NCI-H510A treated with DMSO at 0.1 percent for 48 hours (cell line): ENCODE data around the gene CLDN2.
A peak's percentile ranks its signal among the peaks of the same experiment; 100 is the strongest.
"Not testable (repeated sequence)": the region's sequence is repeated elsewhere in the genome, so short reads cannot be mapped to it uniquely, and the experiment has no call there.

ENCODE experiments used
- DNase-seq: peaks from one replicate; lab custom pipeline; 2025; lab: John Stamatoyannopoulos, UW

Gene CLDN2

GRCh38 chrX:106919932-106920452, at the start of gene CLDN2:
Gene CLDN2, plus strand, starts transcription at chrX:106920402. Its CDS starts 7,827 bp downstream, at chrX:106928229.
- DNase-seq: no peak

- not testable (repeated sequence) for DNase-seq
Measured at GRCh38 chrX:106872796-106873195, 47.4 kb upstream of the CLDN2 start.

GRCh38 chrX:106874075-106874474, 46.1 kb upstream of the CLDN2 start:
- DNase-seq: peak; percentile 19

GRCh38 chrX:106875151-106875550, 45.1 kb upstream of the CLDN2 start:
- no peak for DNase-seq

- no peak for DNase-seq
Measured at GRCh38 chrX:106889468-106889867, 30.7 kb upstream of the CLDN2 start.

- DNase-seq: no peak
Measured at GRCh38 chrX:106891762-106892460, 28.3 kb upstream of the CLDN2 start.

- peak; percentile 50 for DNase-seq
Measured at GRCh38 chrX:106894392-106894909, 25.8 kb upstream of the CLDN2 start.

GRCh38 chrX:106894978-106895452, 25.2 kb upstream of the CLDN2 start:
- DNase-seq: no peak

- DNase-seq: no peak
Measured at GRCh38 chrX:106897259-106897658, 22.9 kb upstream of the CLDN2 start.

- DNase-seq: peak; percentile 35
Measured at GRCh38 chrX:106898462-106898861, 21.7 kb upstream of the CLDN2 start.

- DNase-seq: no peak
Measured at GRCh38 chrX:106899276-106899675, 20.9 kb upstream of the CLDN2 start.

GRCh38 chrX:106899841-106900240, 20.4 kb upstream of the CLDN2 start:
- no peak for DNase-seq

GRCh38 chrX:106901341-106901740, 18.9 kb upstream of the CLDN2 start:
- no peak for DNase-seq

GRCh38 chrX:106901781-106902219, 18.4 kb upstream of the CLDN2 start:
- DNase-seq: no peak

GRCh38 chrX:106902684-106903083, 17.5 kb upstream of the CLDN2 start:
- DNase-seq: no peak

- DNase-seq: no peak
Measured at GRCh38 chrX:106903291-106903824, 16.8 kb upstream of the CLDN2 start, which contains the start of gene RIPPLY1. Gene RIPPLY1, minus strand, starts transcription at chrX:106903341. Its CDS starts 54 bp downstream, at chrX:106903287.

- no peak for DNase-seq
Measured at GRCh38 chrX:106903856-106904528, 16.2 kb upstream of the CLDN2 start.

- DNase-seq: no peak
Measured at GRCh38 chrX:106905064-106905708, 15.0 kb upstream of the CLDN2 start.

GRCh38 chrX:106906361-106906760, 13.8 kb upstream of the CLDN2 start:
- no peak for DNase-seq

- no peak for DNase-seq
Measured at GRCh38 chrX:106912864-106913263, 7.3 kb upstream of the CLDN2 start.

- no peak for DNase-seq
Measured at GRCh38 chrX:106917830-106918500, 2.2 kb upstream of the CLDN2 start.
